GM12878 (cell line): ENCODE results near the gene DCUN1D4. TPM values are rescaled to one million over a fixed set of nuclear protein-coding genes. Genes with fewer than 3 reads are reported as not detected.

Experiments used
- ATAC-seq: fragments of 200-7000 bp; cut with Tn5 transposase; 3 replicates; pipeline ENCODE4 v1.9.1; 2020; ENCODE audit warnings: mild to moderate bottlenecking, moderate library complexity
- BruUV-seq: library from RNA; stranded (reverse); fragments of 400-500 nt; replicated peaks from 2 replicates; lab custom pipeline; 2021; lab: Mats Ljungman, UMichigan
- CTCF ChIA-PET: fragments of 300-600 bp; sonication (Branson Sonifier 250); formaldehyde crosslinking; extraction: SDS; loops from one replicate; lab custom pipeline; 2021; ENCODE audit warnings: inconsistent platforms; lab: Yijun Ruan, JAX
- POLR2A ChIA-PET: fragments of 350-600 bp; formaldehyde crosslinking; extraction: SDS; loops from one replicate; lab custom pipeline; 2021; ENCODE audit warnings: inconsistent platforms; lab: Charles Lee
- RAD21 ChIA-PET: fragments of 300-600 bp; sonication (Branson Sonifier 250); formaldehyde crosslinking; loops from one replicate; lab custom pipeline; 2023; ENCODE audit warnings: antibody characterized with exemption; ENCODE audit not compliant: unreplicated experiment; lab: Charles Lee
- SMC1A ChIA-PET: fragments of 300-600 bp; sonication (Branson Sonifier 250); formaldehyde crosslinking; loops from one replicate; lab custom pipeline; 2023; ENCODE audit not compliant: unreplicated experiment, uncharacterized antibody; lab: Charles Lee
- DNase-seq: peaks from one replicate; pipeline ENCODE4 v3.0.0-alpha.2; 2011; ENCODE audit warnings: low read depth, low spot score
- FAIRE-seq: peaks from 3 replicates; lab custom pipeline; 2011; peaks lifted over from hg19 to GRCh38; lab: Jason Lieb, UNC
- H2AFZ ChIP-seq: 2 replicates; pipeline ENCODE4 v1.6.0; 2011; ENCODE audit warnings: low read depth, low read length, control low read depth; ENCODE audit not compliant: control insufficient read depth
- H3K27ac ChIP-seq: 2 replicates; pipeline ENCODE4 v1.5.1; 2011; ENCODE audit warnings: control low read depth; ENCODE audit not compliant: control insufficient read depth, insufficient read depth
- H3K27me3 ChIP-seq, 2 experiments: replicated peaks in 1 of 2; 2 replicates each; pipeline versions ENCODE4 v1.6.0 to v1.6.1; 2011; ENCODE audit warnings: low read length in 1 of 2; ENCODE audit not compliant: control insufficient read depth in 2 of 2, insufficient read depth in 2 of 2
- H3K36me3 ChIP-seq, 2 experiments: 2 replicates each; pipeline ENCODE4 v1.5.1; 2011; ENCODE audit warnings: low read length in 1 of 2; ENCODE audit not compliant: control insufficient read depth in 2 of 2, insufficient read depth in 2 of 2
- H3K4me1 ChIP-seq: 2 replicates; pipeline ENCODE4 v1.6.1; 2011; ENCODE audit warnings: mild to moderate bottlenecking, low read length, moderate library complexity, mixed read lengths; ENCODE audit not compliant: control insufficient read depth, insufficient read depth
- H3K4me2 ChIP-seq: 2 replicates; pipeline ENCODE4 v1.6.0; 2011; ENCODE audit warnings: control low read depth; ENCODE audit not compliant: control insufficient read depth, insufficient read depth
- H3K4me3 ChIP-seq: fragments of 200-600 bp; sonication (generic); 2 replicates; pipeline ENCODE4 v1.5.1; 2016
- H3K79me2 ChIP-seq: 2 replicates; pipeline ENCODE4 v1.6.0; 2011; ENCODE audit warnings: low read length; ENCODE audit not compliant: control insufficient read depth, insufficient read depth
- H3K9ac ChIP-seq: 2 replicates; pipeline ENCODE4 v1.8.0; 2011; ENCODE audit warnings: low read length, control low read depth, mixed read lengths; ENCODE audit not compliant: control insufficient read depth, insufficient read depth
- H3K9me3 ChIP-seq: replicated peaks from 3 replicates; pipeline ENCODE4 v1.5.1; 2011; ENCODE audit warnings: mild to moderate bottlenecking, low read length; ENCODE audit not compliant: control insufficient read depth, insufficient read depth
- H4K20me1 ChIP-seq: 2 replicates; pipeline ENCODE4 v1.6.0; 2011; ENCODE audit not compliant: control insufficient read depth, insufficient read depth
- IKZF1 ChIP-seq: fragments of 450-650 bp; conservative IDR thresholded peaks from 2 replicates; pipeline ENCODE4 v1.6.1; 2017; ENCODE audit warnings: antibody characterized with exemption, mild to moderate bottlenecking
- NR2C1 ChIP-seq: fragments of 450-650 bp; IDR thresholded peaks from 2 replicates; pipeline ENCODE4 v1.6.1; 2017; ENCODE audit warnings: antibody characterized with exemption, mild to moderate bottlenecking, moderate library complexity
- SIX5 ChIP-seq: IDR thresholded peaks from 2 replicates; pipeline ENCODE4 v1.6.1; 2011; ENCODE audit warnings: mild to moderate bottlenecking, low read depth, low read length, moderate library complexity; ENCODE audit not compliant: severe bottlenecking
- SUPT20H ChIP-seq: IDR thresholded peaks from 2 replicates; pipeline ENCODE4 v1.6.1; 2011; ENCODE audit warnings: low read depth, mild to moderate bottlenecking, low read length, moderate library complexity, borderline replicate concordance; ENCODE audit not compliant: control insufficient read depth
- YBX1 ChIP-seq: fragments of 450-650 bp; IDR thresholded peaks from 2 replicates; pipeline ENCODE4 v1.6.1; 2016; ENCODE audit warnings: antibody characterized with exemption
- ZBTB40 ChIP-seq: fragments of 450-650 bp; IDR thresholded peaks from 2 replicates; pipeline ENCODE4 v1.6.1; 2016; ENCODE audit warnings: mild to moderate bottlenecking, moderate library complexity, borderline replicate concordance
- ZNF207 ChIP-seq: fragments of 450-650 bp; IDR thresholded peaks from 2 replicates; pipeline ENCODE4 v1.6.1; 2014; ENCODE audit warnings: antibody characterized with exemption, mild to moderate bottlenecking, borderline replicate concordance
- WGBS: methylation state at CpG from one replicate; pipeline ENCODE4 v1.1.6; 2016; ENCODE audit warnings: low lambda C conversion rate; ENCODE audit not compliant: insufficient replicate concordance, insufficient coverage; ENCODE audit errors: missing lambda C conversion rate; 5-methylcytosine and 5-hydroxymethylcytosine counted together
- in situ Hi-C: fragments of 300-500 bp; cut with MboI; formaldehyde crosslinking; loops from 9 replicates; pipeline ENCODE4 v1.14.3; 2018; ENCODE audit warnings: mixed read lengths
- intact Hi-C: fragments of 100-400 bp; cut with micrococcal nuclease; formaldehyde crosslinking; loops from one replicate; pipeline ENCODE4 v1.14.2; 2022; ENCODE audit not compliant: unreplicated experiment
- polyA plus RNA-seq, 11 experiments: library from polyadenylated mRNA; depleted of rRNA in 4 of 11; unstranded in 6 of 11; stranded (reverse) in 5 of 11; fragments of >200 nt; fragmentation: Nextera tagmentation in 4 of 11; fragmentation: Illumina TruSeq in 1 of 11; extraction: Ambion mirVana in 4 of 11; extraction: Trizol in 1 of 11; gene quantifications; 1 replicate in 1 of 11; 2 replicates in 10 of 11; pipeline versions ENCODE4 v1.2.1 to v1.2.3, GENCODE V29; 2011 to 2016; ENCODE audit warnings: inconsistent platforms in 2 of 11, missing spikeins in 2 of 11, low read depth in 1 of 11
- total RNA-seq, 4 experiments: library from RNA; depleted of rRNA in 3 of 4; stranded (reverse); fragments of >200 nt in 3 of 4; fragmentation: Illumina TruSeq in 1 of 4; extraction: Trizol in 1 of 4; gene quantifications; 2 replicates each; pipeline versions ENCODE4 v1.2.1 to v1.2.3, GENCODE V29; 2013 to 2021
- TF ChIP-seq, protein P1 (sequence below): fragments of 450-650 bp; IDR thresholded peaks from 2 replicates; pipeline ENCODE4 v1.6.1; 2017; ENCODE audit warnings: antibody characterized with exemption, mild to moderate bottlenecking, moderate library complexity
- TF ChIP-seq, protein P2 (sequence below): fragments of 450-650 bp; IDR thresholded peaks from 2 replicates; pipeline ENCODE4 v1.6.1; 2017; ENCODE audit warnings: mild to moderate bottlenecking, moderate library complexity

DCUN1D4 gene
- total and polyA plus RNA-seq, 10 of the 15 experiments (the other 5 are each of a cell fraction or from before 2014, with no cell fraction given), result 7.1 to 62.6 (median 16.8) TPM

- TF ChIP-seq, protein P1, sequence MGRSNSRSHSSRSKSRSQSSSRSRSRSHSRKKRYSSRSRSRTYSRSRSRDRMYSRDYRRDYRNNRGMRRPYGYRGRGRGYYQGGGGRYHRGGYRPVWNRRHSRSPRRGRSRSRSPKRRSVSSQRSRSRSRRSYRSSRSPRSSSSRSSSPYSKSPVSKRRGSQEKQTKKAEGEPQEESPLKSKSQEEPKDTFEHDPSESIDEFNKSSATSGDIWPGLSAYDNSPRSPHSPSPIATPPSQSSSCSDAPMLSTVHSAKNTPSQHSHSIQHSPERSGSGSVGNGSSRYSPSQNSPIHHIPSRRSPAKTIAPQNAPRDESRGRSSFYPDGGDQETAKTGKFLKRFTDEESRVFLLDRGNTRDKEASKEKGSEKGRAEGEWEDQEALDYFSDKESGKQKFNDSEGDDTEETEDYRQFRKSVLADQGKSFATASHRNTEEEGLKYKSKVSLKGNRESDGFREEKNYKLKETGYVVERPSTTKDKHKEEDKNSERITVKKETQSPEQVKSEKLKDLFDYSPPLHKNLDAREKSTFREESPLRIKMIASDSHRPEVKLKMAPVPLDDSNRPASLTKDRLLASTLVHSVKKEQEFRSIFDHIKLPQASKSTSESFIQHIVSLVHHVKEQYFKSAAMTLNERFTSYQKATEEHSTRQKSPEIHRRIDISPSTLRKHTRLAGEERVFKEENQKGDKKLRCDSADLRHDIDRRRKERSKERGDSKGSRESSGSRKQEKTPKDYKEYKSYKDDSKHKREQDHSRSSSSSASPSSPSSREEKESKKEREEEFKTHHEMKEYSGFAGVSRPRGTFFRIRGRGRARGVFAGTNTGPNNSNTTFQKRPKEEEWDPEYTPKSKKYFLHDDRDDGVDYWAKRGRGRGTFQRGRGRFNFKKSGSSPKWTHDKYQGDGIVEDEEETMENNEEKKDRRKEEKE, result no peak
- TF ChIP-seq YBX1 (no peak), IKZF1 (no peak), SIX5 (no peak)
Measured at GRCh38 chr4:51866835-51867234, 23.9 kb downstream of the DCUN1D4 start (continued).

DNA sequence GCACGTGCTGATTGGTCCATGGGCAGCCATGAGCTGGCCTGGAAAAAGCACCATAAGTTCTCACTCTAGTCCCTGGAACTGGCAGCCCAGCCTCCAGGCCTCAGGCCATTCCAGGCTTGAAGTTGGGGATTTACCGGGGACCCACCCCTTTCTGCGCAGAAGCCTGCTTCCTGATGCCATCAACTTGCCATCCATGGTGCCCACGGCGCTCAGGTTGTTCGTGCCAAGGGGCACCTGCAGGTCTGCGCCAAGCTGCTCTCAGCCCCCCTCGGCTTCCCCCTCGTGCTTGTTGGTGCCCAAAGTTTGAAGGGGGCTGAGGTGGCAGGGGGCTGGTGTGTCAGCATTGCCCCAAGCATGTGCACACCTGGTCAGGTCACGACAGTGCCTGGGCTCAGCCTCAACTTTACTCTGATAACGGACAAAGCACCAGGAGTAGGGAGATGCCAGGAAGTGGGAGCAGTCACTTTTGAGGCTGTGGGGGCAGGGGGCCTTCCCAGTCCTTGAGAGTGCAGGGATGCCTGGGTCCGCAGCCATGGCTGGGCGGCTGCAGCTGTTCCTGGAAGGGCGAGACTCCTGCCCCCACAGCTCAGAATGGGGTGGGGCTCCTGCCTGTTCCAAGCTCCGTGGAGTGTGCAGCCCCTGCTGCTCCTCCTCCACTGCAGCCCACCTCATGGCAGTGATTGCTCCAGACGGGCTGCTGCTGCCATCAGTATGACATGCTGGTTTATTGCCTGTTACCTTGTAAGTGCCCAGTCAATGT is 24.9 kb downstream of the DCUN1D4 start:
- Histone ChIP-seq H3K9me3 (no peaks in the 10 kb centered on the region), H3K4me3 (no peak overlapping the region), H3K27ac (no peak overlapping the region), H3K9ac (no peak overlapping the region), H4K20me1 (no peaks in the 10 kb centered on the region), H2AFZ (no peak overlapping the region), H3K36me3 (peaks cover 17 to 24% of the 10 kb centered on the region in 2 experiments), H3K4me2 (no peak overlapping the region), H3K4me1 (no peaks in the 10 kb centered on the region), H3K27me3 (no peaks in the 10 kb centered on the region), H3K79me2 (no peaks in the 10 kb centered on the region)
- ChIA-PET SMC1A (no interaction called here), CTCF (interaction anchor here (0.9 kb wide), 1 partner anchor 14 kb away, joined by 4 read pairs; no protein-coding TSS in a partner anchor), RAD21 (no interaction called here), POLR2A (interaction anchor here (0.6 kb wide), 1 partner anchor 855 kb away, joined by 3 read pairs; no protein-coding TSS in a partner anchor)
- FAIRE-seq, result no peak
- in situ Hi-C loops (no loop called here), intact Hi-C loops (no loop called here)
- no TSS peak for BruUV-seq
- 97% methylated on average over 16 of the region's 16 CpGs for WGBS
- DNase-seq, result no peak
- ATAC-seq, result no peak
- no peak for TF ChIP-seq SUPT20H
- no peak for TF ChIP-seq ZNF207
- no peak for TF ChIP-seq NR2C1
- TF ChIP-seq, protein P2, sequence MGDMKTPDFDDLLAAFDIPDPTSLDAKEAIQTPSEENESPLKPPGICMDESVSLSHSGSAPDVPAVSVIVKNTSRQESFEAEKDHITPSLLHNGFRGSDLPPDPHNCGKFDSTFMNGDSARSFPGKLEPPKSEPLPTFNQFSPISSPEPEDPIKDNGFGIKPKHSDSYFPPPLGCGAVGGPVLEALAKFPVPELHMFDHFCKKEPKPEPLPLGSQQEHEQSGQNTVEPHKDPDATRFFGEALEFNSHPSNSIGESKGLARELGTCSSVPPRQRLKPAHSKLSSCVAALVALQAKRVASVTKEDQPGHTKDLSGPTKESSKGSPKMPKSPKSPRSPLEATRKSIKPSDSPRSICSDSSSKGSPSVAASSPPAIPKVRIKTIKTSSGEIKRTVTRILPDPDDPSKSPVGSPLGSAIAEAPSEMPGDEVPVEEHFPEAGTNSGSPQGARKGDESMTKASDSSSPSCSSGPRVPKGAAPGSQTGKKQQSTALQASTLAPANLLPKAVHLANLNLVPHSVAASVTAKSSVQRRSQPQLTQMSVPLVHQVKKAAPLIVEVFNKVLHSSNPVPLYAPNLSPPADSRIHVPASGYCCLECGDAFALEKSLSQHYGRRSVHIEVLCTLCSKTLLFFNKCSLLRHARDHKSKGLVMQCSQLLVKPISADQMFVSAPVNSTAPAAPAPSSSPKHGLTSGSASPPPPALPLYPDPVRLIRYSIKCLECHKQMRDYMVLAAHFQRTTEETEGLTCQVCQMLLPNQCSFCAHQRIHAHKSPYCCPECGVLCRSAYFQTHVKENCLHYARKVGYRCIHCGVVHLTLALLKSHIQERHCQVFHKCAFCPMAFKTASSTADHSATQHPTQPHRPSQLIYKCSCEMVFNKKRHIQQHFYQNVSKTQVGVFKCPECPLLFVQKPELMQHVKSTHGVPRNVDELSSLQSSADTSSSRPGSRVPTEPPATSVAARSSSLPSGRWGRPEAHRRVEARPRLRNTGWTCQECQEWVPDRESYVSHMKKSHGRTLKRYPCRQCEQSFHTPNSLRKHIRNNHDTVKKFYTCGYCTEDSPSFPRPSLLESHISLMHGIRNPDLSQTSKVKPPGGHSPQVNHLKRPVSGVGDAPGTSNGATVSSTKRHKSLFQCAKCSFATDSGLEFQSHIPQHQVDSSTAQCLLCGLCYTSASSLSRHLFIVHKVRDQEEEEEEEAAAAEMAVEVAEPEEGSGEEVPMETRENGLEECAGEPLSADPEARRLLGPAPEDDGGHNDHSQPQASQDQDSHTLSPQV, result no peak
- TF ChIP-seq ZBTB40, result no peak
